Mesenchymal stem cell (in vitro differentiated cells and primary cell): Measurements from ENCODE around the gene CLK2.

Experiments used
- DNase-seq: peaks from one replicate; pipeline ENCODE4 v3.0.0-alpha.2; 2013
- H2AFZ ChIP-seq: one replicate; pipeline ENCODE4 v1.6.1; 2013; ENCODE audit warnings: low read depth, mild to moderate bottlenecking, control low read depth, inconsistent platforms, low read length, moderate library complexity
- H2AK5ac ChIP-seq: 2 replicates; pipeline ENCODE4 v1.6.1; 2013; ENCODE audit warnings: low read length, moderate library complexity, mild to moderate bottlenecking, inconsistent platforms; ENCODE audit not compliant: severe bottlenecking
- H2BK120ac ChIP-seq: one replicate; pipeline ENCODE4 v1.6.1; 2013; ENCODE audit warnings: low read depth, mild to moderate bottlenecking, inconsistent platforms, low read length, moderate library complexity
- H2BK12ac ChIP-seq, 2 experiments: one replicate each; pipeline ENCODE4 v1.6.1; 2013; ENCODE audit warnings: inconsistent platforms in 2 of 2, low read length in 2 of 2, mild to moderate bottlenecking in 2 of 2, moderate library complexity in 2 of 2, control low read depth in 1 of 2
- H2BK15ac ChIP-seq: one replicate; pipeline ENCODE4 v1.6.1; 2013; ENCODE audit warnings: mild to moderate bottlenecking, low read depth, inconsistent platforms; ENCODE audit not compliant: poor library complexity, severe bottlenecking
- H2BK5ac ChIP-seq: 2 replicates; pipeline ENCODE4 v1.6.1; 2013; ENCODE audit warnings: low read depth, mild to moderate bottlenecking, low read length, control low read depth, inconsistent platforms; ENCODE audit not compliant: poor library complexity, severe bottlenecking
- H3K14ac ChIP-seq, 2 experiments: one replicate each; pipeline ENCODE4 v1.6.1; 2013; ENCODE audit warnings: inconsistent platforms in 2 of 2, low read length in 2 of 2, control low read depth in 1 of 2, mild to moderate bottlenecking in 1 of 2, moderate library complexity in 1 of 2
- H3K18ac ChIP-seq, 2 experiments: one replicate each; pipeline ENCODE4 v1.6.1; 2013; ENCODE audit warnings: inconsistent platforms in 2 of 2, low read length in 2 of 2, control low read depth in 1 of 2, low read depth in 1 of 2, mild to moderate bottlenecking in 1 of 2
- H3K23ac ChIP-seq, 2 experiments: one replicate each; pipeline ENCODE4 v1.6.1; 2013; ENCODE audit warnings: inconsistent platforms in 2 of 2, low read length in 2 of 2, mild to moderate bottlenecking in 2 of 2, moderate library complexity in 2 of 2, control low read depth in 1 of 2
- H3K27ac ChIP-seq: 2 replicates; pipeline ENCODE4 v1.5.1; 2013; ENCODE audit warnings: mild to moderate bottlenecking, moderate library complexity, low read length, control low read depth, inconsistent platforms; ENCODE audit not compliant: poor library complexity, severe bottlenecking
- H3K27me3 ChIP-seq, 2 experiments: 2 replicates each; pipeline versions ENCODE4 v1.6.1 to v1.7.0; 2013; ENCODE audit warnings: low read length in 2 of 2, mild to moderate bottlenecking in 2 of 2, moderate library complexity in 2 of 2, control low read depth in 1 of 2, inconsistent platforms in 1 of 2; ENCODE audit not compliant: control insufficient read depth in 1 of 2, insufficient read depth in 1 of 2
- H3K36me3 ChIP-seq, 2 experiments: 2 replicates each; pipeline versions ENCODE4 v1.6.1 to v1.7.0; 2013; ENCODE audit warnings: low read length in 2 of 2, control low read depth in 1 of 2, inconsistent platforms in 1 of 2, low read depth in 1 of 2, mild to moderate bottlenecking in 1 of 2; ENCODE audit not compliant: insufficient read depth in 2 of 2, control insufficient read depth in 1 of 2
- H3K4ac ChIP-seq, 2 experiments: one replicate each; pipeline ENCODE4 v1.6.1; 2013; ENCODE audit warnings: inconsistent platforms in 2 of 2, low read length in 2 of 2, mild to moderate bottlenecking in 2 of 2, moderate library complexity in 2 of 2, control low read depth in 1 of 2, low read depth in 1 of 2
- H3K4me1 ChIP-seq: 2 replicates; pipeline ENCODE4 v1.6.1; 2013; ENCODE audit warnings: low read depth, low read length, control low read depth; ENCODE audit not compliant: control insufficient read depth, insufficient read depth
- H3K4me2 ChIP-seq: 2 replicates; pipeline ENCODE4 v1.6.1; 2013; ENCODE audit warnings: low read length, mild to moderate bottlenecking, inconsistent platforms; ENCODE audit not compliant: poor library complexity, severe bottlenecking
- H3K4me3 ChIP-seq, 2 experiments: 2 replicates each; pipeline versions ENCODE4 v1.5.1 to v1.7.0; 2013; ENCODE audit warnings: low read length in 2 of 2, mild to moderate bottlenecking in 2 of 2, control low read depth in 1 of 2, low read depth in 1 of 2; ENCODE audit not compliant: insufficient read depth in 1 of 2
- H3K79me1 ChIP-seq: replicated peaks from 2 replicates; pipeline ENCODE4 v1.6.1; 2013; ENCODE audit warnings: mild to moderate bottlenecking, control low read depth, low read length, inconsistent platforms; ENCODE audit not compliant: poor library complexity, severe bottlenecking
- H3K9ac ChIP-seq: 2 replicates; pipeline ENCODE4 v1.7.0; 2013; ENCODE audit warnings: mild to moderate bottlenecking, low read length, moderate library complexity
- H3K9me3 ChIP-seq: 2 replicates; pipeline ENCODE4 v1.7.0; 2013; ENCODE audit warnings: mild to moderate bottlenecking, low read length; ENCODE audit not compliant: control insufficient read depth
- H4K8ac ChIP-seq: one replicate; pipeline ENCODE4 v1.6.1; 2013; ENCODE audit warnings: inconsistent platforms, mild to moderate bottlenecking, low read length, moderate library complexity
- H4K91ac ChIP-seq: one replicate; pipeline ENCODE4 v1.6.1; 2013; ENCODE audit warnings: mild to moderate bottlenecking, low read length, inconsistent platforms
- WGBS: methylation state at CpG from one replicate; pipeline ENCODE4 v1.1.7; 2013; ENCODE audit warnings: mixed read lengths; 5-methylcytosine and 5-hydroxymethylcytosine counted together

Gene CLK2

GRCh38 chr1:155295942-155296267 is 22.6 kb upstream of the CLK2 start:
- no peak overlapping the region for H2AFZ ChIP-seq
- no peak overlapping the region for H2BK120ac ChIP-seq
- no peaks in the 10 kb centered on the region for H3K79me1 ChIP-seq
- H3K27ac ChIP-seq: no peak overlapping the region
- no peaks in the 10 kb centered on the region for H3K36me3 ChIP-seq
- no peak overlapping the region for H3K4me2 ChIP-seq
- no peak overlapping the region for H3K9ac ChIP-seq
- DNase-seq: no peak
- 73% methylated on average over 7 of the region's 7 CpGs for WGBS
- no peak overlapping the region for H3K4ac ChIP-seq
- no peak overlapping the region for H4K91ac ChIP-seq
- H2BK15ac ChIP-seq: no peak overlapping the region
- H4K8ac ChIP-seq: no peak overlapping the region
- no peak overlapping the region for H3K4me3 ChIP-seq
- no peak overlapping the region for H3K18ac ChIP-seq
- H2BK5ac ChIP-seq: no peak overlapping the region
- peak overlapping the region in 1 of 2 experiments; percentile 26 for H3K14ac ChIP-seq
- H2BK12ac ChIP-seq: no peak overlapping the region
- no peak overlapping the region for H3K23ac ChIP-seq
- H3K4me1 ChIP-seq: peaks cover 10% of the 10 kb centered on the region
- no peak overlapping the region for H2AK5ac ChIP-seq
- peaks cover 54 to 62% of the 10 kb centered on the region in 2 experiments for H3K27me3 ChIP-seq
- no peaks in the 10 kb centered on the region for H3K9me3 ChIP-seq

- 10% methylated on average over 44 of the region's 47 CpGs for WGBS
- Histone ChIP-seq H3K9ac (no peak overlapping the region), H2BK120ac (no peak overlapping the region), H2BK5ac (no peak overlapping the region), H3K79me1 (no peaks in the 10 kb centered on the region), H3K9me3 (no peaks in the 10 kb centered on the region), H3K18ac (no peak overlapping the region), H3K4ac (no peak overlapping the region), H2BK15ac (no peak overlapping the region), H4K91ac (no peak overlapping the region), H3K14ac (peak overlapping the region in 1 of 2 experiments; percentile 26), H3K27ac (no peak overlapping the region), H4K8ac (peak overlapping the region; percentile 8), H3K4me2 (peak overlapping the region; percentile 41), H2BK12ac (no peak overlapping the region), H3K4me1 (peaks cover 10% of the 10 kb centered on the region), H2AK5ac (no peak overlapping the region), H2AFZ (peak overlapping the region; percentile 18), H3K4me3 (peak overlapping the region in 1 of 2 experiments; percentile 11), H3K23ac (peak overlapping the region in 1 of 2 experiments; percentile 74), H3K36me3 (no peaks in the 10 kb centered on the region), H3K27me3 (peaks cover 54 to 62% of the 10 kb centered on the region in 2 experiments)
- no peak for DNase-seq
These were observed 22.1 kb upstream of the CLK2 start for GRCh38 chr1:155295183-155295941.

GRCh38 chr1:155294520-155295182 is 21.3 kb upstream of the CLK2 start:
- Histone ChIP-seq H2AK5ac (no peak overlapping the region), H3K27me3 (peaks cover 54 to 62% of the 10 kb centered on the region in 2 experiments), H3K14ac (no peak overlapping the region), H3K18ac (no peak overlapping the region), H3K4me2 (no peak overlapping the region), H4K91ac (no peak overlapping the region), H3K23ac (no peak overlapping the region), H3K4ac (no peak overlapping the region), H2BK120ac (no peak overlapping the region), H3K36me3 (no peaks in the 10 kb centered on the region), H3K79me1 (no peaks in the 10 kb centered on the region), H3K4me3 (peak overlapping the region in 1 of 2 experiments; percentile 11), H2BK5ac (no peak overlapping the region), H3K9ac (no peak overlapping the region), H3K9me3 (no peaks in the 10 kb centered on the region), H2BK15ac (no peak overlapping the region), H3K27ac (no peak overlapping the region), H4K8ac (no peak overlapping the region), H2AFZ (no peak overlapping the region), H3K4me1 (peaks cover 9% of the 10 kb centered on the region), H2BK12ac (no peak overlapping the region)
- no peak for DNase-seq
- WGBS: 22% methylated on average over 46 of the region's 46 CpGs

GRCh38 chr1:155293086-155293749 is 19.9 kb upstream of the CLK2 start:
- no peak overlapping the region for H3K18ac ChIP-seq
- H3K9ac ChIP-seq: no peak overlapping the region

More at GRCh38 chr1:155293086-155293749, 19.9 kb upstream of the CLK2 start:
- no peak overlapping the region for H2BK120ac ChIP-seq
- no peaks in the 10 kb centered on the region for H3K9me3 ChIP-seq
- H3K4ac ChIP-seq: no peak overlapping the region
- peaks cover 54 to 65% of the 10 kb centered on the region in 2 experiments for H3K27me3 ChIP-seq
- no peak overlapping the region for H3K4me3 ChIP-seq
- H2AK5ac ChIP-seq: no peak overlapping the region
- no peak overlapping the region for H2BK5ac ChIP-seq
- no peak overlapping the region for H3K23ac ChIP-seq
- WGBS: 88% methylated on average over 17 of the region's 17 CpGs
- H2BK12ac ChIP-seq: no peak overlapping the region
- peaks cover 0 to 2% of the 10 kb centered on the region in 2 experiments for H3K36me3 ChIP-seq
- H3K14ac ChIP-seq: no peak overlapping the region
- no peak for DNase-seq
- H3K79me1 ChIP-seq: no peaks in the 10 kb centered on the region
- H2AFZ ChIP-seq: no peak overlapping the region
- no peak overlapping the region for H2BK15ac ChIP-seq
- H3K27ac ChIP-seq: no peak overlapping the region
- no peak overlapping the region for H4K8ac ChIP-seq
- H4K91ac ChIP-seq: no peak overlapping the region
- H3K4me1 ChIP-seq: peaks cover 9% of the 10 kb centered on the region
- H3K4me2 ChIP-seq: no peak overlapping the region
